GM18909 (cell line): ENCODE measurements around the gene CHURC1.

Source experiments
- ATAC-seq: cut with Tn5 transposase; IDR thresholded peaks from one replicate; pipeline ENCODE4 v1.9.1; 2021; ENCODE audit warnings: mild to moderate bottlenecking; ENCODE audit not compliant: unreplicated experiment, poor library complexity

CHURC1 gene

GRCh38 chr14:64953661-64954060, 39.4 kb downstream of the CHURC1 start:
- ATAC-seq, result no peak

- no peak for ATAC-seq
These were observed 40.4 kb downstream of the CHURC1 start for GRCh38 chr14:64954491-64955240.

- no peak for ATAC-seq
These were observed 41.0 kb downstream of the CHURC1 start for GRCh38 chr14:64955297-64955696.

GRCh38 chr14:64956697-64957406, 42.6 kb downstream of the CHURC1 start:
- ATAC-seq, result no peak

GRCh38 chr14:64958201-64958600, 43.9 kb downstream of the CHURC1 start:
- no peak for ATAC-seq

- ATAC-seq, result no peak
These were observed 44.5 kb downstream of the CHURC1 start for GRCh38 chr14:64958743-64959142.

GRCh38 chr14:64960762-64961276, 46.6 kb downstream of the CHURC1 start:
- no peak for ATAC-seq

- ATAC-seq, result no peak
These were observed 49.4 kb downstream of the CHURC1 start for GRCh38 chr14:64963611-64964010.

- ATAC-seq, result no peak
These were observed 51.2 kb downstream of the CHURC1 start for GRCh38 chr14:64965356-64966000.

- ATAC-seq, result no peak
These were observed 52.7 kb downstream of the CHURC1 start for GRCh38 chr14:64966976-64967375.

- no peak for ATAC-seq
These were observed 53.9 kb downstream of the CHURC1 start for GRCh38 chr14:64968167-64968566.

GRCh38 chr14:64968651-64969050, 54.4 kb downstream of the CHURC1 start:
- ATAC-seq, result no peak

GRCh38 chr14:64970041-64970440, 55.8 kb downstream of the CHURC1 start:
- ATAC-seq, result no peak

- no peak for ATAC-seq
These were observed 56.7 kb downstream of the CHURC1 start for GRCh38 chr14:64970776-64971477.

- ATAC-seq, result no peak
These were observed 57.3 kb downstream of the CHURC1 start for GRCh38 chr14:64971491-64971942.

GRCh38 chr14:64971943-64972791, 57.9 kb downstream of the CHURC1 start, which contains the start of gene RAB15:
TSS of gene RAB15 (minus strand) at chr14:64972336. CDS start at chr14:64972076, 260 bp downstream.
- peak; percentile 57 for ATAC-seq

- no peak for ATAC-seq
These were observed 58.8 kb downstream of the CHURC1 start for GRCh38 chr14:64973026-64973442.

GRCh38 chr14:64973826-64974225, 59.6 kb downstream of the CHURC1 start:
- ATAC-seq, result no peak

- no peak for ATAC-seq
These were observed 60.3 kb downstream of the CHURC1 start for GRCh38 chr14:64974563-64974962.
